CD4-positive, alpha-beta T cell treated with Interleukin-1 beta for 1 hour (primary cell): ENCODE data around the gene IZUMO2.
"Not testable (repeated sequence)": the region's sequence is repeated elsewhere in the genome, so short reads cannot be mapped to it uniquely, and the experiment has no call there.

Experiments used
- DNase-seq, 2 donors: peaks; one replicate each; pipeline ENCODE4 v3.0.0-alpha.2; 2020 to 2022

The IZUMO2 gene

GRCh38 chr19:50134777-50135719 is 28.0 kb downstream of the IZUMO2 start:
- DNase-seq = not testable (repeated sequence)

GRCh38 chr19:50133518-50134492 is 29.3 kb downstream of the IZUMO2 start:
- DNase-seq = not testable (repeated sequence)

GRCh38 chr19:50104012-50104411 is 59.1 kb downstream of the IZUMO2 start:
- DNase-seq = not testable (repeated sequence)

GRCh38 chr19:50103405-50103804 is 59.7 kb downstream of the IZUMO2 start:
- not testable (repeated sequence) for DNase-seq
